PC-3 (cell line): ENCODE results near the gene FGGY. TPM values are rescaled to one million over a fixed set of nuclear protein-coding genes. Genes with fewer than 3 reads are reported as not detected.

Experiments
- ATAC-seq: fragments of 200-7000 bp; cut with Tn5 transposase; 2 replicates; pipeline ENCODE4 v1.9.1; 2020; ENCODE audit warnings: mild to moderate bottlenecking, moderate library complexity
- BruUV-seq: library from RNA; stranded (reverse); fragments of 400-500 nt; replicated peaks from 2 replicates; lab custom pipeline; 2021; lab: Mats Ljungman, UMichigan
- CTCF ChIA-PET: fragments of 300-600 bp; sonication (Branson Sonifier 250); formaldehyde crosslinking; loops from one replicate; lab custom pipeline; 2022; ENCODE audit warnings: antibody characterized with exemption; lab: Charles Lee
- POLR2A ChIA-PET: fragments of 300-600 bp; sonication (Branson Sonifier 250); formaldehyde crosslinking; loops from one replicate; lab custom pipeline; 2022; ENCODE audit warnings: antibody characterized with exemption; ENCODE audit not compliant: unreplicated experiment; lab: Charles Lee
- DNase-seq: peaks from one replicate; pipeline ENCODE4 v3.0.0-alpha.2; 2015
- H2AFZ ChIP-seq: fragments of 300-600 bp; sonication (generic); 2 replicates; pipeline ENCODE4 v1.6.0; 2016; ENCODE audit warnings: antibody characterized with exemption, low read length
- H3F3A ChIP-seq: fragments of 300-600 bp; sonication (generic); one replicate; pipeline ENCODE4 v1.6.0; 2017; ENCODE audit warnings: antibody characterized with exemption, low read length, control low read depth, mild to moderate bottlenecking; ENCODE audit not compliant: unreplicated experiment
- H3K27ac ChIP-seq: fragments of 300-600 bp; sonication (generic); 2 replicates; pipeline ENCODE4 v1.5.1; 2016; ENCODE audit warnings: mild to moderate bottlenecking, low read length
- H3K27me3 ChIP-seq: fragments of 300-600 bp; sonication (generic); 2 replicates; pipeline ENCODE4 v1.6.1; 2016; ENCODE audit warnings: low read length, mixed read lengths
- H3K36me3 ChIP-seq: fragments of 300-600 bp; sonication (generic); 2 replicates; pipeline ENCODE4 v1.6.1; 2016; ENCODE audit warnings: low read depth, mixed run types, low read length, mixed read lengths
- H3K4me1 ChIP-seq: fragments of 300-600 bp; sonication (generic); 2 replicates; pipeline ENCODE4 v1.5.1; 2016; ENCODE audit warnings: low read length; ENCODE audit not compliant: insufficient read depth
- H3K4me2 ChIP-seq: fragments of 300-600 bp; sonication (generic); 2 replicates; pipeline ENCODE4 v1.6.0; 2016; ENCODE audit warnings: low read length
- H3K4me3 ChIP-seq: fragments of 300-600 bp; sonication (generic); 2 replicates; pipeline ENCODE4 v1.5.1; 2016; ENCODE audit warnings: mild to moderate bottlenecking, low read length, mixed read lengths
- H3K79me2 ChIP-seq: fragments of 300-600 bp; sonication (generic); 2 replicates; pipeline ENCODE4 v1.6.1; 2017; ENCODE audit warnings: low read length, mixed read lengths
- H3K9ac ChIP-seq: fragments of 300-600 bp; sonication (generic); 2 replicates; pipeline ENCODE4 v1.6.0; 2016; ENCODE audit warnings: mild to moderate bottlenecking, low read length
- H3K9me2 ChIP-seq: fragments of 300-600 bp; sonication (generic); replicated peaks from 2 replicates; pipeline ENCODE4 v1.6.1; 2016; ENCODE audit warnings: mixed run types, low read length, mixed read lengths
- H3K9me3 ChIP-seq: fragments of 300-600 bp; sonication (generic); 2 replicates; pipeline ENCODE4 v1.6.1; 2016; ENCODE audit warnings: low read length, mixed read lengths
- H4K20me1 ChIP-seq: fragments of 300-600 bp; sonication (generic); 2 replicates; pipeline ENCODE4 v1.6.1; 2016; ENCODE audit warnings: low read length, mixed read lengths
- CTCF ChIP-seq: fragments of 300-600 bp; sonication (generic); conservative IDR thresholded peaks from 2 replicates; pipeline ENCODE4 v1.5.1; 2017; ENCODE audit warnings: antibody characterized with exemption, low read depth, mild to moderate bottlenecking, low read length
- EZH2 ChIP-seq: fragments of 300-600 bp; sonication (generic); IDR thresholded peaks from one replicate; pipeline ENCODE4 v1.6.1; 2017; ENCODE audit warnings: antibody characterized with exemption, mild to moderate bottlenecking, low read length; ENCODE audit not compliant: unreplicated experiment
- EZH2phosphoT487 ChIP-seq: fragments of 300-600 bp; sonication (generic); IDR thresholded peaks from 2 replicates; pipeline ENCODE4 v1.6.1; 2018; ENCODE audit warnings: mild to moderate bottlenecking, antibody characterized with exemption, low read length, borderline replicate concordance
- intact Hi-C: fragments of 100-400 bp; cut with micrococcal nuclease; formaldehyde crosslinking; loops from 2 replicates; pipeline ENCODE4 v1.9.0; 2023
- total RNA-seq: library from RNA; depleted of rRNA; stranded (reverse); fragments of >200 nt; gene quantifications from 2 replicates; pipeline ENCODE4 v1.2.3, GENCODE V29; 2014

The FGGY gene
- total RNA-seq, 1 experiment from 2014 or later: 7.4 TPM

GRCh38 chr1:59375321-59376220 is 78.7 kb downstream of the FGGY start:
- ATAC-seq: peak; percentile 94
- H3K4me1 ChIP-seq: peaks cover 12% of the 10 kb centered on the region
- POLR2A ChIA-PET: no interaction called here
- no peaks in the 10 kb centered on the region for H3K9me2 ChIP-seq
- H3F3A ChIP-seq: no peaks in the 10 kb centered on the region
- BruUV-seq: no TSS peak
- H3K9ac ChIP-seq: no peak overlapping the region
- H3K4me2 ChIP-seq: peak overlapping the region; percentile 27
- no peaks in the 10 kb centered on the region for H4K20me1 ChIP-seq
- H3K27ac ChIP-seq: peak overlapping the region; percentile 16
- no peaks in the 10 kb centered on the region for H3K79me2 ChIP-seq
- no peak for TF ChIP-seq EZH2phosphoT487
- TF ChIP-seq EZH2: no peak
- no peak for TF ChIP-seq CTCF
- H2AFZ ChIP-seq: peak overlapping the region; percentile 40; the same call in 1 of the 2 replicates
- H3K4me3 ChIP-seq: no peak overlapping the region
- DNase-seq: peak; percentile 95
- no peaks in the 10 kb centered on the region for H3K36me3 ChIP-seq
- intact Hi-C loops: no loop called here
- H3K9me3 ChIP-seq: no peaks in the 10 kb centered on the region
- H3K27me3 ChIP-seq: no peaks in the 10 kb centered on the region
- CTCF ChIA-PET: no interaction called here

DNA sequence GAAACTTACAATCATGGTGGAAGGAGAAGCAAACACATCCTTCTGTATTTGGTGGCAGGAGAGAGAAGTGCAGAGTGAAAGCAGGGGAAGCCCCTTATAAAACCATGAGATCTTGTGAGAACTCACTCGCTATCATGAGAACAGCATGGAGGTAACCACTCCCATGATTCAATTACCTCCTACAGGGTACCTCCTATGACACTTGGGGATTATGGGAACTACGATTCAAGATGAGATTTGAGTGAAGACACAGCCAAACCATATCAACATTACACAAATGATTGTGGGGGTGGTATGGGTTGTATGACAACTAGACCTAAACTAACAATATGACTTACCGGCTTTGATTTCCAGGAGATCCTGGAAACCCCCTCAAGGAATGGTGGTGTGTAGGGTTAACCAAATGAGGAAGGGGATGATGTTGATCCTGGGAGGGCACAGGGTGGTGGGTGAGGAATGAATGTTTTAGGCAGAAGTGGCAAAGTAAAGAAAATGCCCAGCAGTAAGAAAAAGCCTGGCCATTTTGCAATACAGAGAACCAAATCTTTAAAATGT is 80.5 kb downstream of the FGGY start:
- POLR2A ChIA-PET: no interaction called here
- CTCF ChIA-PET: no interaction called here
- Histone ChIP-seq H3K79me2 (no peaks in the 10 kb centered on the region), H3F3A (no peaks in the 10 kb centered on the region), H3K9me2 (no peaks in the 10 kb centered on the region), H4K20me1 (no peaks in the 10 kb centered on the region), H3K4me1 (peaks cover 12% of the 10 kb centered on the region), H3K27ac (no peak overlapping the region), H3K27me3 (no peaks in the 10 kb centered on the region), H2AFZ (no peak overlapping the region), H3K4me3 (no peak overlapping the region), H3K9ac (no peak overlapping the region), H3K36me3 (no peaks in the 10 kb centered on the region), H3K4me2 (no peak overlapping the region), H3K9me3 (no peaks in the 10 kb centered on the region)
- TF ChIP-seq CTCF (no peak), EZH2phosphoT487 (no peak), EZH2 (no peak)
- BruUV-seq: no TSS peak
- intact Hi-C loops: no loop called here
- no peak for ATAC-seq
- DNase-seq: no peak
